IPS-20b (cell line): Measurements from ENCODE around the gene DCAKD.

Source experiments
- H3K27ac ChIP-seq: one replicate; pipeline ENCODE4 v1.5.1; 2013; ENCODE audit warnings: low read length
- H3K27me3 ChIP-seq: 2 replicates; pipeline ENCODE4 v1.6.1; 2013; ENCODE audit warnings: mild to moderate bottlenecking, low read length, inconsistent platforms; ENCODE audit not compliant: insufficient read depth
- H3K36me3 ChIP-seq: 2 replicates; pipeline ENCODE4 v1.6.1; 2013; ENCODE audit warnings: low read depth, mild to moderate bottlenecking, inconsistent platforms, low read length, moderate library complexity; ENCODE audit not compliant: insufficient read depth
- H3K4me1 ChIP-seq: 2 replicates; pipeline ENCODE4 v1.6.1; 2013; ENCODE audit warnings: mild to moderate bottlenecking, control low read depth, inconsistent platforms, low read length, moderate library complexity; ENCODE audit not compliant: insufficient read depth
- H3K4me3 ChIP-seq: 2 replicates; pipeline ENCODE4 v1.5.1; 2013; ENCODE audit warnings: mild to moderate bottlenecking, low read length, inconsistent platforms
- H3K9ac ChIP-seq: 2 replicates; pipeline ENCODE4 v1.6.1; 2013; ENCODE audit warnings: low read depth, mild to moderate bottlenecking, inconsistent platforms, low read length, moderate library complexity
- H3K9me3 ChIP-seq: 2 replicates; pipeline ENCODE4 v1.6.1; 2013; ENCODE audit warnings: mild to moderate bottlenecking, low read depth, low read length, inconsistent platforms; ENCODE audit not compliant: insufficient read depth

DCAKD gene

GRCh38 chr17:44995436-44996001, 55.9 kb downstream of the DCAKD start:
- Histone ChIP-seq H3K9me3 (peaks cover 6% of the 10 kb centered on the region; the same call in 1 of the 2 replicates), H3K4me1 (no peaks in the 10 kb centered on the region), H3K36me3 (no peaks in the 10 kb centered on the region), H3K9ac (no peak overlapping the region), H3K27me3 (0 out of 2 replicates have a peak, but pooled peaks cover 3% of the 10 kb centered on the region), H3K27ac (no peak overlapping the region), H3K4me3 (no peak overlapping the region)

- Histone ChIP-seq H3K4me3 (no peak overlapping the region), H3K4me1 (peaks cover 5% of the 10 kb centered on the region; the same call in 1 of the 2 replicates), H3K36me3 (no peaks in the 10 kb centered on the region), H3K9ac (no peak overlapping the region), H3K27me3 (peaks cover 7% of the 10 kb centered on the region; the same call in 1 of the 2 replicates), H3K27ac (no peak overlapping the region), H3K9me3 (no peaks in the 10 kb centered on the region)
Observed at GRCh38 chr17:44992242-44992939, 59.0 kb downstream of the DCAKD start.

GRCh38 chr17:44990994-44991393, 60.4 kb downstream of the DCAKD start:
- H3K9me3 ChIP-seq: no peaks in the 10 kb centered on the region
- no peak overlapping the region for H3K9ac ChIP-seq
- no peak overlapping the region for H3K27ac ChIP-seq
- no peaks in the 10 kb centered on the region for H3K36me3 ChIP-seq
- peaks cover 5% of the 10 kb centered on the region; the same call in 1 of the 2 replicates for H3K4me1 ChIP-seq
- no peak overlapping the region for H3K4me3 ChIP-seq
- peaks cover 12% of the 10 kb centered on the region; the same call in 1 of the 2 replicates for H3K27me3 ChIP-seq

GRCh38 chr17:44989552-44990138, 61.8 kb downstream of the DCAKD start:
- Histone ChIP-seq H3K27me3 (peaks cover 19% of the 10 kb centered on the region), H3K36me3 (no peaks in the 10 kb centered on the region), H3K4me1 (peaks cover 5% of the 10 kb centered on the region; the same call in 1 of the 2 replicates), H3K9me3 (no peaks in the 10 kb centered on the region), H3K27ac (no peak overlapping the region), H3K9ac (no peak overlapping the region), H3K4me3 (no peak overlapping the region)

GRCh38 chr17:44988044-44988942, 63.1 kb downstream of the DCAKD start:
- H3K4me1 ChIP-seq: peaks cover 5% of the 10 kb centered on the region; the same call in 1 of the 2 replicates
- peak overlapping the region; percentile 20; the same call in 1 of the 2 replicates for H3K9ac ChIP-seq
- peaks cover 19% of the 10 kb centered on the region for H3K27me3 ChIP-seq
- no peaks in the 10 kb centered on the region for H3K9me3 ChIP-seq
- H3K36me3 ChIP-seq: no peaks in the 10 kb centered on the region
- no peak overlapping the region for H3K27ac ChIP-seq
- peak overlapping the region; percentile 55; the same call in 1 of the 2 replicates for H3K4me3 ChIP-seq

- peaks cover 5% of the 10 kb centered on the region; the same call in 1 of the 2 replicates for H3K4me1 ChIP-seq
- H3K9ac ChIP-seq: no peak overlapping the region
- peaks cover 18% of the 10 kb centered on the region for H3K27me3 ChIP-seq
- no peak overlapping the region for H3K27ac ChIP-seq
- no peak overlapping the region for H3K4me3 ChIP-seq
- H3K36me3 ChIP-seq: no peaks in the 10 kb centered on the region
- H3K9me3 ChIP-seq: no peaks in the 10 kb centered on the region
Observed at GRCh38 chr17:44983563-44983962, 67.9 kb downstream of the DCAKD start.

- Histone ChIP-seq H3K9me3 (no peaks in the 10 kb centered on the region), H3K4me1 (peaks cover 5% of the 10 kb centered on the region), H3K27me3 (peaks cover 31% of the 10 kb centered on the region), H3K4me3 (no peak overlapping the region), H3K27ac (no peak overlapping the region), H3K36me3 (no peaks in the 10 kb centered on the region), H3K9ac (no peak overlapping the region)
Observed at GRCh38 chr17:44982113-44982702, 69.2 kb downstream of the DCAKD start.

- peaks cover 34% of the 10 kb centered on the region for H3K27me3 ChIP-seq
- no peak overlapping the region for H3K4me3 ChIP-seq
- H3K9ac ChIP-seq: no peak overlapping the region
- H3K4me1 ChIP-seq: peaks cover 5% of the 10 kb centered on the region
- no peak overlapping the region for H3K27ac ChIP-seq
- no peaks in the 10 kb centered on the region for H3K9me3 ChIP-seq
- no peaks in the 10 kb centered on the region for H3K36me3 ChIP-seq
Observed at GRCh38 chr17:44981221-44981968, 70.0 kb downstream of the DCAKD start.

GRCh38 chr17:44979426-44979995, 71.9 kb downstream of the DCAKD start:
- Histone ChIP-seq H3K4me1 (peaks cover 5% of the 10 kb centered on the region), H3K27me3 (peaks cover 22% of the 10 kb centered on the region), H3K27ac (no peak overlapping the region), H3K9me3 (no peaks in the 10 kb centered on the region), H3K36me3 (no peaks in the 10 kb centered on the region), H3K4me3 (no peak overlapping the region), H3K9ac (no peak overlapping the region)

GRCh38 chr17:44978807-44979206, 72.6 kb downstream of the DCAKD start:
- Histone ChIP-seq H3K27me3 (peaks cover 22% of the 10 kb centered on the region), H3K4me3 (no peak overlapping the region), H3K27ac (no peak overlapping the region), H3K4me1 (peaks cover 5% of the 10 kb centered on the region), H3K9me3 (no peaks in the 10 kb centered on the region), H3K9ac (no peak overlapping the region), H3K36me3 (no peaks in the 10 kb centered on the region)
